Measurements from ENCODE around the gene E2F6. TPM values are rescaled to one million over a fixed set of nuclear protein-coding genes. Genes with fewer than 3 reads are reported as not detected.

The E2F6 gene
- total and polyA plus RNA-seq, 2 of the 13 experiments (the other 11 are each of a cell fraction or from before 2014, with no cell fraction given), result 27.3 to 36.0 TPM

DNA sequence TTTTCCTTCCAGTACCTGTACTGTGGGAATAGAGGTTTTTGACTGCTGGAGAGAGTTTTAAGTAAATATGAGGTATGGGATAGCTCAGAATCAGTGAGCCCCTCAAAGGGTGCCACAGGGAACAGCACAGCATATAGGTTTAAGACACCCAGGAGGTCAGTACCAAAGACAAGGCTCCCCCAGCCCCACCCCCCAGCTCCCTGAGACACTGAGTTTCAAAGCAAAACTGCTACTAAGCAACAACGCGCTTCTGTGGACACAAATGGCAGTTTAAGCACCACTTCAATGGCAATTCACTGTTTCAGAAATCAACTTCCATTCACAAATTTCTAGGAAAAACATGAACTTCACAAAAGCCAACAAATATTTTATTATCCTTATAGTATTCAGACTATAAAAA lies 15.2 kb downstream of the E2F6 start:
- no TSS peak for BruUV-seq (replicated peaks)
- Histone ChIP-seq H3K27me3 (ENCODE audit: control insufficient read depth in 1 of 2, insufficient read depth in 2 of 2, low read length in 2 of 2) (no peaks in the 10 kb centered on the region), H3K79me2 (ENCODE audit: insufficient read depth, low read length) (peaks cover 29% of the 10 kb centered on the region), H3K4me3 (replicated peaks in 1 of 3; ENCODE audit: insufficient read depth in 1 of 3, low read depth in 2 of 3, low read length in 3 of 3) (no peak overlapping the region), H3K4me1 (ENCODE audit: insufficient read depth, low read length) (no peaks in the 10 kb centered on the region), H3K9me3 (ENCODE audit: low read length) (no peaks in the 10 kb centered on the region), H3K36me3 (replicated peaks in 1 of 2; ENCODE audit: control insufficient read depth in 1 of 2, insufficient read depth in 2 of 2, low read length in 2 of 2) (peaks cover 32 to 89% of the 10 kb centered on the region in 2 experiments), H3K4me2 (ENCODE audit: low read depth, low read length) (no peak overlapping the region), H2AFZ (ENCODE audit: low read length) (no peak overlapping the region), H4K20me1 (ENCODE audit: insufficient read depth, low read length) (peaks cover 9% of the 10 kb centered on the region; the same call in 1 of the 2 replicates), H3K9ac (ENCODE audit: insufficient read depth, low read depth, low read length) (no peak overlapping the region), H3K27ac (ENCODE audit: extremely low read length, insufficient read depth, low read length) (no peak overlapping the region)
- WGBS (ENCODE audit: low lambda C conversion rate), result 100% methylated on average over 2 of the region's 2 CpGs
- ChIA-PET CTCF (ENCODE audit: low intra/inter-chr PET ratio, low total read pairs) (no interaction called here), POLR2A (no interaction called here)
- intact Hi-C loops (cut with micrococcal nuclease; ENCODE audit: unreplicated experiment), result no loop called here
- ATAC-seq (no peak), DNase-seq (ENCODE audit: low spot score) (no peak), FAIRE-seq (no peak)
- TF ChIP-seq ZFP1 (CRISPR knock-in tag; IDR thresholded peaks at IDR 0.05) (no peak), ZNF577 (CRISPR knock-in tag; IDR thresholded peaks at IDR 0.05; ENCODE audit: borderline replicate concordance, low read depth) (no peak), ZNF160 (CRISPR knock-in tag; IDR thresholded peaks at IDR 0.05) (no peak), ATF7-NPFF (CRISPR knock-in tag; IDR thresholded peaks at IDR 0.05; ENCODE audit: low read depth) (no peak), HNRNPL (IDR thresholded peaks at IDR 0.05; ENCODE audit: low read depth, low read length) (no peak), MIER3 (CRISPR knock-in tag; IDR thresholded peaks at IDR 0.05; ENCODE audit: borderline replicate concordance) (no peak), NFRKB (IDR thresholded peaks at IDR 0.05) (no peak), SMARCE1 (IDR thresholded peaks at IDR 0.05; ENCODE audit: borderline replicate concordance) (no peak), NAIF1 (CRISPR knock-in tag; IDR thresholded peaks at IDR 0.05; ENCODE audit: borderline replicate concordance) (no peak), RFX5 (IDR thresholded peaks at IDR 0.05; ENCODE audit: low read depth, low read length) (no peak), ZNF432 (CRISPR knock-in tag; IDR thresholded peaks at IDR 0.05; ENCODE audit: borderline replicate concordance) (no peak)
- TF ChIP-seq, protein P1, sequence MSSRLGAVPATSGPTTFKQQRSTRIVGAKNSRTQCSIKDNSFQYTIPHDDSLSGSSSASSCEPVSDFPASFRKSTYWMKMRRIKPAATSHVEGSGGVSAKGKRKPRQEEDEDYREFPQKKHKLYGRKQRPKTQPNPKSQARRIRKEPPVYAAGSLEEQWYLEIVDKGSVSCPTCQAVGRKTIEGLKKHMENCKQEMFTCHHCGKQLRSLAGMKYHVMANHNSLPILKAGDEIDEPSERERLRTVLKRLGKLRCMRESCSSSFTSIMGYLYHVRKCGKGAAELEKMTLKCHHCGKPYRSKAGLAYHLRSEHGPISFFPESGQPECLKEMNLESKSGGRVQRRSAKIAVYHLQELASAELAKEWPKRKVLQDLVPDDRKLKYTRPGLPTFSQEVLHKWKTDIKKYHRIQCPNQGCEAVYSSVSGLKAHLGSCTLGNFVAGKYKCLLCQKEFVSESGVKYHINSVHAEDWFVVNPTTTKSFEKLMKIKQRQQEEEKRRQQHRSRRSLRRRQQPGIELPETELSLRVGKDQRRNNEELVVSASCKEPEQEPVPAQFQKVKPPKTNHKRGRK (CRISPR knock-in tag; IDR thresholded peaks at IDR 0.05), result no peak
- TF ChIP-seq, protein P2, sequence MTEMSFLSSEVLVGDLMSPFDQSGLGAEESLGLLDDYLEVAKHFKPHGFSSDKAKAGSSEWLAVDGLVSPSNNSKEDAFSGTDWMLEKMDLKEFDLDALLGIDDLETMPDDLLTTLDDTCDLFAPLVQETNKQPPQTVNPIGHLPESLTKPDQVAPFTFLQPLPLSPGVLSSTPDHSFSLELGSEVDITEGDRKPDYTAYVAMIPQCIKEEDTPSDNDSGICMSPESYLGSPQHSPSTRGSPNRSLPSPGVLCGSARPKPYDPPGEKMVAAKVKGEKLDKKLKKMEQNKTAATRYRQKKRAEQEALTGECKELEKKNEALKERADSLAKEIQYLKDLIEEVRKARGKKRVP (CRISPR knock-in tag; IDR thresholded peaks at IDR 0.05), result no peak
- in situ Hi-C loops (cut with HindIII; ENCODE audit: extremely low pct_ligation_motif_present, low pct_unique_long_range_greater_than_20kb), result no loop called here

Data from HepG2 (cell line).